ENCODE measurements around the gene ATXN10.

ATXN10 gene

GRCh38 chr22:45877651-45878050 lies 206.0 kb downstream of the ATXN10 start:
- H3F3A ChIP-seq (ENCODE audit: insufficient read depth), result no peaks in the 10 kb centered on the region
- H3K27me3 ChIP-seq (ENCODE audit: low read length), result no peaks in the 10 kb centered on the region
- no peak overlapping the region for H3K4me3 ChIP-seq (ENCODE audit: insufficient read depth, low read length, poor library complexity, severe bottlenecking)
- H3K27ac ChIP-seq (ENCODE audit: low read depth, low read length), result no peak overlapping the region
- no peak overlapping the region for H3K4me2 ChIP-seq (ENCODE audit: low read depth, low read length, poor library complexity, severe bottlenecking)
- H3K9ac ChIP-seq (ENCODE audit: low read length), result no peak overlapping the region
- H3K79me2 ChIP-seq (ENCODE audit: insufficient read depth, low read length), result no peaks in the 10 kb centered on the region
- H3K36me3 ChIP-seq (ENCODE audit: low read length), result no peaks in the 10 kb centered on the region
- no peak overlapping the region for H2AFZ ChIP-seq (ENCODE audit: low read depth, low read length, severe bottlenecking)
- H4K20me1 ChIP-seq (ENCODE audit: low read depth, low read length), result no peaks in the 10 kb centered on the region
- no peaks in the 10 kb centered on the region for H3K9me3 ChIP-seq (ENCODE audit: insufficient read depth, low read length)
- no peaks in the 10 kb centered on the region for H3K9me2 ChIP-seq (replicated peaks; ENCODE audit: insufficient read depth, low read length)
- no peak for TF ChIP-seq EZH2phosphoT487 (conservative IDR thresholded peaks at IDR 0.05; ENCODE audit: low read length)
- TF ChIP-seq, protein P1, sequence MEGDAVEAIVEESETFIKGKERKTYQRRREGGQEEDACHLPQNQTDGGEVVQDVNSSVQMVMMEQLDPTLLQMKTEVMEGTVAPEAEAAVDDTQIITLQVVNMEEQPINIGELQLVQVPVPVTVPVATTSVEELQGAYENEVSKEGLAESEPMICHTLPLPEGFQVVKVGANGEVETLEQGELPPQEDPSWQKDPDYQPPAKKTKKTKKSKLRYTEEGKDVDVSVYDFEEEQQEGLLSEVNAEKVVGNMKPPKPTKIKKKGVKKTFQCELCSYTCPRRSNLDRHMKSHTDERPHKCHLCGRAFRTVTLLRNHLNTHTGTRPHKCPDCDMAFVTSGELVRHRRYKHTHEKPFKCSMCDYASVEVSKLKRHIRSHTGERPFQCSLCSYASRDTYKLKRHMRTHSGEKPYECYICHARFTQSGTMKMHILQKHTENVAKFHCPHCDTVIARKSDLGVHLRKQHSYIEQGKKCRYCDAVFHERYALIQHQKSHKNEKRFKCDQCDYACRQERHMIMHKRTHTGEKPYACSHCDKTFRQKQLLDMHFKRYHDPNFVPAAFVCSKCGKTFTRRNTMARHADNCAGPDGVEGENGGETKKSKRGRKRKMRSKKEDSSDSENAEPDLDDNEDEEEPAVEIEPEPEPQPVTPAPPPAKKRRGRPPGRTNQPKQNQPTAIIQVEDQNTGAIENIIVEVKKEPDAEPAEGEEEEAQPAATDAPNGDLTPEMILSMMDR (IDR thresholded peaks at IDR 0.05; ENCODE audit: insufficient read depth, low read length, poor library complexity, severe bottlenecking), result no peak

GRCh38 chr22:45878051-45878781 lies 206.6 kb downstream of the ATXN10 start:
- H2AFZ ChIP-seq (ENCODE audit: low read depth, low read length, severe bottlenecking), result no peak overlapping the region
- H3K9ac ChIP-seq (ENCODE audit: low read length), result no peak overlapping the region
- no peak overlapping the region for H3K27ac ChIP-seq (ENCODE audit: low read depth, low read length)
- no peaks in the 10 kb centered on the region for H3K9me3 ChIP-seq (ENCODE audit: insufficient read depth, low read length)
- H3F3A ChIP-seq (ENCODE audit: insufficient read depth), result no peaks in the 10 kb centered on the region
- H3K9me2 ChIP-seq (replicated peaks; ENCODE audit: insufficient read depth, low read length), result no peaks in the 10 kb centered on the region
- no peak overlapping the region for H3K4me3 ChIP-seq (ENCODE audit: insufficient read depth, low read length, poor library complexity, severe bottlenecking)
- H3K36me3 ChIP-seq (ENCODE audit: low read length), result no peaks in the 10 kb centered on the region
- no peaks in the 10 kb centered on the region for H4K20me1 ChIP-seq (ENCODE audit: low read depth, low read length)
- no peaks in the 10 kb centered on the region for H3K27me3 ChIP-seq (ENCODE audit: low read length)
- no peaks in the 10 kb centered on the region for H3K79me2 ChIP-seq (ENCODE audit: insufficient read depth, low read length)
- TF ChIP-seq, protein P1 (IDR thresholded peaks at IDR 0.05; ENCODE audit: insufficient read depth, low read length, poor library complexity, severe bottlenecking), result no peak
- H3K4me2 ChIP-seq (ENCODE audit: low read depth, low read length, poor library complexity, severe bottlenecking), result no peak overlapping the region

DNA sequence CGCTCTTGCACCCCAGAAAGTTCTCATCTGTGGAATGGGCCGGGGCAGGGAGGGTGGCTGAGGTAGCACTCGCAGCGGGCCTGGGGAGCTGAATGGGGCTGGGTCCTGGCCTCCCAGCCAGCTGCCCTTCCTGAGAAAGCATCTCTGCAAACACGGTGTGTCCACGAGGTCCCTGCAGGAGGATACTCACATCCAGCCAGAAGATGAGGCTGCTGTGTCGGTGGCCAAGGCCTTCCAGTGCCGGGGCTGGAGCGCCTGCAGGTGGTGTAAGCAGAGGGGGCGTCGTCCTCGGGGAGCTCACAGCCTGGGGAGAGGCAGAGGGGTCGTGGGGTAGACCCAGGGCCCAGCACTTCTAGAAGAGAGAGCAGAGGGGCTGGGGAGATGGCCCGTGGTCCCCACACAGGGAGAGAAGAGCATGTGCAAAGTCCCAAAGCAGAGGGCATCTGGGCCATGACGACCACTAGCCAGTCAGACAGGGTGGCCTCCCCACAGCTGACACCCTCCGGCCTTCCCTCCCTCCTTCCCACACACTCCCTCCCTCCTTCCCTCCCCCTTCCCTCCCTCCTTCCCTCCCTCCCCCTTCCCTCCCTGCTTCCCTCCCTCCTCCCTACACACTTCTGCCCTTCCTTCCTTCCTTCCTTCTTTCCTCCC lies 207.4 kb downstream of the ATXN10 start:
- no peaks in the 10 kb centered on the region for H4K20me1 ChIP-seq (ENCODE audit: low read depth, low read length)
- no peak overlapping the region for H3K9ac ChIP-seq (ENCODE audit: low read length)
- no peaks in the 10 kb centered on the region for H3K36me3 ChIP-seq (ENCODE audit: low read length)
- no peak overlapping the region for H2AFZ ChIP-seq (ENCODE audit: low read depth, low read length, severe bottlenecking)
- H3K4me2 ChIP-seq (ENCODE audit: low read depth, low read length, poor library complexity, severe bottlenecking), result no peak overlapping the region
- H3K9me2 ChIP-seq (replicated peaks; ENCODE audit: insufficient read depth, low read length), result no peaks in the 10 kb centered on the region
- H3K79me2 ChIP-seq (ENCODE audit: insufficient read depth, low read length), result no peaks in the 10 kb centered on the region
- no peak overlapping the region for H3K27ac ChIP-seq (ENCODE audit: low read depth, low read length)
- no peaks in the 10 kb centered on the region for H3K9me3 ChIP-seq (ENCODE audit: insufficient read depth, low read length)
- no peaks in the 10 kb centered on the region for H3F3A ChIP-seq (ENCODE audit: insufficient read depth)
- no peaks in the 10 kb centered on the region for H3K27me3 ChIP-seq (ENCODE audit: low read length)
- TF ChIP-seq, protein P1 (IDR thresholded peaks at IDR 0.05; ENCODE audit: insufficient read depth, low read length, poor library complexity, severe bottlenecking), result no peak
- TF ChIP-seq EZH2phosphoT487 (conservative IDR thresholded peaks at IDR 0.05; ENCODE audit: low read length), result no peak
- H3K4me3 ChIP-seq (ENCODE audit: insufficient read depth, low read length, poor library complexity, severe bottlenecking), result no peak overlapping the region
